ENCODE measurements around the gene USP7. TPM values are rescaled to one million over a fixed set of nuclear protein-coding genes. Genes with fewer than 3 reads are reported as not detected.
"Not testable (repeated sequence)": the region's sequence is repeated elsewhere in the genome, so short reads cannot be mapped to it uniquely, and the experiment has no call there.

Gene USP7
- polyA plus RNA-seq, 1 donor (not counting 4 experiments of a cell fraction or from before 2014, with no cell fraction given), result 63.4 TPM

GRCh38 chr16:8872967-8873865, 90.5 kb downstream of the USP7 start:
- Histone ChIP-seq H3K4me2 (ENCODE audit: control insufficient read depth, extremely low read depth, insufficient read depth, low read depth, low read length) (no peak overlapping the region), H3K79me2 (ENCODE audit: control insufficient read depth, insufficient read depth, low read length) (no peaks in the 10 kb centered on the region), H3K4me3 (ENCODE audit: control insufficient read depth in 2 of 3, extremely low read depth in 1 of 3, insufficient read depth in 2 of 3, low read depth in 1 of 3, low read length in 3 of 3) (no peak overlapping the region), H3K9me3 (ENCODE audit: control insufficient read depth, low read depth, low read length) (no peaks in the 10 kb centered on the region), H4K20me1 (ENCODE audit: control insufficient read depth, extremely low read depth, insufficient read depth, low read length) (no peaks in the 10 kb centered on the region), H2AFZ (ENCODE audit: control insufficient read depth, low read length) (no peak overlapping the region), H3K27me3 (ENCODE audit: control insufficient read depth, extremely low read depth, insufficient read depth, low read length) (no peaks in the 10 kb centered on the region), H3K9ac (ENCODE audit: control insufficient read depth, extremely low read depth, insufficient read depth, low read length) (no peak overlapping the region), H3K4me1 (ENCODE audit: control insufficient read depth, extremely low read depth, insufficient read depth, low read length) (peaks cover 16% of the 10 kb centered on the region), H3K36me3 (ENCODE audit: control insufficient read depth in 2 of 2, extremely low read depth in 1 of 2, insufficient read depth in 2 of 2, low read length in 2 of 2) (no peaks in the 10 kb centered on the region), H3K9me1 (ENCODE audit: control insufficient read depth, extremely low read depth, insufficient read depth, low read length) (no peaks in the 10 kb centered on the region), H3K27ac (ENCODE audit: control insufficient read depth, insufficient read depth, low read length) (no peak overlapping the region)
- TF ChIP-seq EZH2 (IDR thresholded peaks at IDR 0.05; ENCODE audit: low read length), result no peak
- TF ChIP-seq CTCF (optimal IDR thresholded peaks at IDR 0.05 in 1 of 3, IDR thresholded peaks at IDR 0.05 in 1 of 3, conservative IDR thresholded peaks at IDR 0.05 in 1 of 3; ENCODE audit: extremely low read depth in 1 of 3, insufficient read depth in 2 of 3, low read length in 3 of 3), result peak in 1 of 3 experiments; percentile 22
- dilution Hi-C loops (cut with MboI; ENCODE audit: extremely low pct_ligation_motif_present, low sequenced_read_pairs), result no loop called here
- no peak for FAIRE-seq
- no peak for DNase-seq (ENCODE audit: low read depth, low spot score)

GRCh38 chr16:8872071-8872470, 91.6 kb downstream of the USP7 start:
- H3K4me2 ChIP-seq (ENCODE audit: control insufficient read depth, extremely low read depth, insufficient read depth, low read depth, low read length), result no peak overlapping the region
- DNase-seq (ENCODE audit: low read depth, low spot score) (no peak), FAIRE-seq (no peak)
- H2AFZ ChIP-seq (ENCODE audit: control insufficient read depth, low read length), result no peak overlapping the region
- H3K36me3 ChIP-seq (ENCODE audit: control insufficient read depth in 2 of 2, extremely low read depth in 1 of 2, insufficient read depth in 2 of 2, low read length in 2 of 2), result no peaks in the 10 kb centered on the region
- H3K79me2 ChIP-seq (ENCODE audit: control insufficient read depth, insufficient read depth, low read length), result peaks cover 10% of the 10 kb centered on the region
- H3K27ac ChIP-seq (ENCODE audit: control insufficient read depth, insufficient read depth, low read length), result no peak overlapping the region
- H3K4me3 ChIP-seq (ENCODE audit: control insufficient read depth in 2 of 3, extremely low read depth in 1 of 3, insufficient read depth in 2 of 3, low read depth in 1 of 3, low read length in 3 of 3), result no peak overlapping the region
- no peaks in the 10 kb centered on the region for H4K20me1 ChIP-seq (ENCODE audit: control insufficient read depth, extremely low read depth, insufficient read depth, low read length)
- no peaks in the 10 kb centered on the region for H3K27me3 ChIP-seq (ENCODE audit: control insufficient read depth, extremely low read depth, insufficient read depth, low read length)
- H3K9me1 ChIP-seq (ENCODE audit: control insufficient read depth, extremely low read depth, insufficient read depth, low read length), result no peaks in the 10 kb centered on the region
- H3K9ac ChIP-seq (ENCODE audit: control insufficient read depth, extremely low read depth, insufficient read depth, low read length), result no peak overlapping the region
- no peaks in the 10 kb centered on the region for H3K9me3 ChIP-seq (ENCODE audit: control insufficient read depth, low read depth, low read length)
- peaks cover 14% of the 10 kb centered on the region for H3K4me1 ChIP-seq (ENCODE audit: control insufficient read depth, extremely low read depth, insufficient read depth, low read length)
- no peak for TF ChIP-seq CTCF (optimal IDR thresholded peaks at IDR 0.05 in 1 of 3, IDR thresholded peaks at IDR 0.05 in 1 of 3, conservative IDR thresholded peaks at IDR 0.05 in 1 of 3; ENCODE audit: extremely low read depth in 1 of 3, insufficient read depth in 2 of 3, low read length in 3 of 3)
- no peak for TF ChIP-seq EZH2 (IDR thresholded peaks at IDR 0.05; ENCODE audit: low read length)
- dilution Hi-C loops (cut with MboI; ENCODE audit: extremely low pct_ligation_motif_present, low sequenced_read_pairs), result no loop called here

GRCh38 chr16:8869988-8870241, 93.8 kb downstream of the USP7 start:
- FAIRE-seq; H3K27ac ChIP-seq (ENCODE audit: control insufficient read depth, insufficient read depth, low read length); H3K27me3 ChIP-seq (ENCODE audit: control insufficient read depth, extremely low read depth, insufficient read depth, low read length); H3K9ac ChIP-seq (ENCODE audit: control insufficient read depth, extremely low read depth, insufficient read depth, low read length); H4K20me1 ChIP-seq (ENCODE audit: control insufficient read depth, extremely low read depth, insufficient read depth, low read length); H3K9me3 ChIP-seq (ENCODE audit: control insufficient read depth, low read depth, low read length); DNase-seq (ENCODE audit: low read depth, low spot score); H3K4me3 ChIP-seq (ENCODE audit: control insufficient read depth in 2 of 3, extremely low read depth in 1 of 3, insufficient read depth in 2 of 3, low read depth in 1 of 3, low read length in 3 of 3); H3K4me2 ChIP-seq (ENCODE audit: control insufficient read depth, extremely low read depth, insufficient read depth, low read depth, low read length); H2AFZ ChIP-seq (ENCODE audit: control insufficient read depth, low read length); H3K36me3 ChIP-seq (ENCODE audit: control insufficient read depth in 2 of 2, extremely low read depth in 1 of 2, insufficient read depth in 2 of 2, low read length in 2 of 2); H3K9me1 ChIP-seq (ENCODE audit: control insufficient read depth, extremely low read depth, insufficient read depth, low read length); dilution Hi-C loops (cut with MboI; ENCODE audit: extremely low pct_ligation_motif_present, low sequenced_read_pairs): not testable (repeated sequence)
- peaks cover 32% of the 10 kb centered on the region for H3K79me2 ChIP-seq (ENCODE audit: control insufficient read depth, insufficient read depth, low read length)
- H3K4me1 ChIP-seq (ENCODE audit: control insufficient read depth, extremely low read depth, insufficient read depth, low read length), result peaks cover 30% of the 10 kb centered on the region
